ENCODE data around the gene SSH2. TPM values are rescaled to one million over a fixed set of nuclear protein-coding genes. Genes with fewer than 3 reads are reported as not detected.

SSH2 gene
- total and polyA plus RNA-seq, 2 donors (not counting 1 experiment from before 2014, with no cell fraction given) = 51.5 to 183 TPM

GRCh38 chr17:29838961-29839360 lies 91.1 kb downstream of the SSH2 start:
- no peaks in the 10 kb centered on the region for H3K36me3 ChIP-seq (replicated peaks in 1 of 2; ENCODE audit: control extremely low read depth in 1 of 2, control insufficient read depth in 1 of 2, extremely low read depth in 1 of 2, insufficient read depth in 2 of 2, low read length in 1 of 2)
- H3K27ac ChIP-seq (ENCODE audit: low read length in 2 of 2) = no peak overlapping the region
- H2AFZ ChIP-seq (ENCODE audit: insufficient read depth, low read depth, low read length, poor library complexity, severe bottlenecking) = no peak overlapping the region
- TF ChIP-seq EZH2 (IDR thresholded peaks at IDR 0.05; ENCODE audit: borderline replicate concordance, insufficient read depth, low read depth, low read length, poor library complexity, severe bottlenecking) = no peak
- TF ChIP-seq CTCF (IDR thresholded peaks at IDR 0.05) = no peak
- H3K9me3 ChIP-seq (ENCODE audit: control extremely low read depth in 1 of 3, control insufficient read depth in 2 of 3, insufficient read depth in 1 of 3, low read length in 2 of 3) = no peaks in the 10 kb centered on the region
- Mint-ChIP-seq H3K27me3 (no peaks in the 10 kb centered on the region), H3K27ac (no peak overlapping the region), H3K4me1 (peaks cover 14% of the 10 kb centered on the region), H3K9me3 (ENCODE audit: insufficient read depth) (no peaks in the 10 kb centered on the region), H3K4me3 (no peak overlapping the region)
- peaks cover 20% of the 10 kb centered on the region for H3K79me2 ChIP-seq (ENCODE audit: control insufficient read depth, insufficient read depth, low read length)
- peaks cover 10% of the 10 kb centered on the region for H4K20me1 ChIP-seq (ENCODE audit: control insufficient read depth, insufficient read depth, low read length, poor library complexity, severe bottlenecking)
- WGBS (ENCODE audit: insufficient coverage) = 94% methylated on average over 6 of the region's 6 CpGs
- H3K27me3 ChIP-seq (replicated peaks in 1 of 4; ENCODE audit: control extremely low read depth in 1 of 4, control insufficient read depth in 3 of 4, insufficient read depth in 4 of 4, low read length in 3 of 4) = no peaks in the 10 kb centered on the region
- DNase-seq (no peak), ATAC-seq (ENCODE audit: low read depth) (no peak)
- ChIA-PET POLR2A (interaction anchor here (0.5 kb wide), 1 partner anchor 10 kb away, joined by 3 read pairs; no protein-coding TSS in a partner anchor), CTCF (interaction anchor here (0.6 to 2.0 kb wide), 3 partner anchors 31 to 192 kb away, joined by 3 to 6 read pairs (median 3); no protein-coding TSS in a partner anchor)
- H3K4me1 ChIP-seq (ENCODE audit: control insufficient read depth in 2 of 2, insufficient read depth in 2 of 2, low read length in 2 of 2) = no peaks in the 10 kb centered on the region
- no peak overlapping the region for H3K4me3 ChIP-seq (ENCODE audit: control extremely low read depth in 1 of 5, extremely low read depth in 1 of 5, insufficient read depth in 1 of 5, low read depth in 2 of 5, low read length in 4 of 5)
- H3K9ac ChIP-seq (ENCODE audit: low read length) = no peak overlapping the region
- no peak overlapping the region for H3K4me2 ChIP-seq (replicated peaks; ENCODE audit: low read depth, low read length, poor library complexity, severe bottlenecking)
- intact Hi-C loops (cut with micrococcal nuclease) = no loop called here

GRCh38 chr17:29837531-29837930 lies 92.5 kb downstream of the SSH2 start:
- DNase-seq (no peak), ATAC-seq (ENCODE audit: low read depth) (no peak)
- H3K27ac ChIP-seq (ENCODE audit: low read length in 2 of 2) = no peak overlapping the region
- intact Hi-C loops (cut with micrococcal nuclease) = no loop called here
- no peak overlapping the region for H3K4me3 Mint-ChIP-seq
- H3K27ac Mint-ChIP-seq = no peak overlapping the region
- H3K36me3 ChIP-seq (replicated peaks in 1 of 2; ENCODE audit: control extremely low read depth in 1 of 2, control insufficient read depth in 1 of 2, extremely low read depth in 1 of 2, insufficient read depth in 2 of 2, low read length in 1 of 2) = no peaks in the 10 kb centered on the region
- no peak overlapping the region for H3K4me2 ChIP-seq (replicated peaks; ENCODE audit: low read depth, low read length, poor library complexity, severe bottlenecking)
- CTCF ChIA-PET = interaction anchor here (0.6 to 2.0 kb wide), 2 partner anchors 8 to 30 kb away, joined by 3 to 6 read pairs; no protein-coding TSS in a partner anchor
- no peak overlapping the region for H3K4me3 ChIP-seq (ENCODE audit: control extremely low read depth in 1 of 5, extremely low read depth in 1 of 5, insufficient read depth in 1 of 5, low read depth in 2 of 5, low read length in 4 of 5)
- no peaks in the 10 kb centered on the region for H3K4me1 ChIP-seq (ENCODE audit: control insufficient read depth in 2 of 2, insufficient read depth in 2 of 2, low read length in 2 of 2)
- peaks cover 14% of the 10 kb centered on the region for H3K4me1 Mint-ChIP-seq
- no peaks in the 10 kb centered on the region for H3K9me3 Mint-ChIP-seq (ENCODE audit: insufficient read depth)
- no peak overlapping the region for H2AFZ ChIP-seq (ENCODE audit: insufficient read depth, low read depth, low read length, poor library complexity, severe bottlenecking)
- no peaks in the 10 kb centered on the region for H3K9me3 ChIP-seq (ENCODE audit: control extremely low read depth in 1 of 3, control insufficient read depth in 2 of 3, insufficient read depth in 1 of 3, low read length in 2 of 3)
- H3K79me2 ChIP-seq (ENCODE audit: control insufficient read depth, insufficient read depth, low read length) = peaks cover 20% of the 10 kb centered on the region
- H3K9ac ChIP-seq (ENCODE audit: low read length) = no peak overlapping the region
- no peaks in the 10 kb centered on the region for H3K27me3 ChIP-seq (replicated peaks in 1 of 4; ENCODE audit: control extremely low read depth in 1 of 4, control insufficient read depth in 3 of 4, insufficient read depth in 4 of 4, low read length in 3 of 4)
- H3K27me3 Mint-ChIP-seq = no peaks in the 10 kb centered on the region
- no peak for TF ChIP-seq EZH2 (IDR thresholded peaks at IDR 0.05; ENCODE audit: borderline replicate concordance, insufficient read depth, low read depth, low read length, poor library complexity, severe bottlenecking)
- TF ChIP-seq CTCF (IDR thresholded peaks at IDR 0.05) = no peak
- peaks cover 10% of the 10 kb centered on the region for H4K20me1 ChIP-seq (ENCODE audit: control insufficient read depth, insufficient read depth, low read length, poor library complexity, severe bottlenecking)
- 97% methylated on average over 5 of the region's 7 CpGs for WGBS (ENCODE audit: insufficient coverage)
- POLR2A ChIA-PET = no interaction called here

All from B cell (primary cell).